Endothelial cell of umbilical vein (primary cell): ENCODE results near the gene SRP14.

Experiments
- CTCF ChIP-seq, 2 donors: IDR thresholded peaks; 1 replicate in 1 of 2; 2 replicates in 1 of 2; pipeline ENCODE4 v1.5.1; 2011; ENCODE audit warnings: low read length in 2 of 2, mild to moderate bottlenecking in 2 of 2, moderate library complexity in 2 of 2, control low read depth in 1 of 2, inconsistent platforms in 1 of 2, low read depth in 1 of 2; ENCODE audit not compliant: insufficient read depth in 1 of 2; ENCODE audit errors: extremely low read depth in 1 of 2
- EZH2 ChIP-seq: IDR thresholded peaks from 2 replicates; pipeline ENCODE4 v1.6.1; 2012; ENCODE audit warnings: borderline replicate concordance, low read depth, mild to moderate bottlenecking, moderate library complexity, low read length, inconsistent platforms; ENCODE audit not compliant: severe bottlenecking
- FOS ChIP-seq: IDR thresholded peaks from 2 replicates; pipeline ENCODE4 v1.6.1; 2011; ENCODE audit warnings: mild to moderate bottlenecking, low read length, moderate library complexity, borderline replicate concordance; ENCODE audit not compliant: insufficient read depth
- GATA2 ChIP-seq: IDR thresholded peaks from 2 replicates; pipeline ENCODE4 v1.7.0; 2011; ENCODE audit warnings: low read depth, mild to moderate bottlenecking, moderate library complexity, mixed read lengths, low read length; ENCODE audit not compliant: insufficient read length, insufficient read depth
- JUN ChIP-seq: IDR thresholded peaks from 2 replicates; pipeline ENCODE4 v1.6.1; 2011; ENCODE audit warnings: borderline replicate concordance, low read depth; ENCODE audit not compliant: insufficient read length, insufficient read depth
- MYC ChIP-seq: IDR thresholded peaks from one replicate; pipeline ENCODE4 v1.6.1; 2011; ENCODE audit warnings: mild to moderate bottlenecking, low read depth, low read length
- POLR2A ChIP-seq: IDR thresholded peaks from 2 replicates; pipeline ENCODE4 v1.6.1; 2012; ENCODE audit warnings: low read depth, mild to moderate bottlenecking, control low read depth, low read length
- POLR2AphosphoS5 ChIP-seq: IDR thresholded peaks from 2 replicates; pipeline ENCODE4 v1.6.1; 2012; ENCODE audit warnings: low read depth, mild to moderate bottlenecking, control low read depth, low read length, moderate library complexity; ENCODE audit not compliant: insufficient read depth
- TF ChIP-seq, protein P1 (sequence below): IDR thresholded peaks from 2 replicates; pipeline ENCODE4 v1.6.1; 2011; ENCODE audit not compliant: insufficient read depth, insufficient read length

DNA sequence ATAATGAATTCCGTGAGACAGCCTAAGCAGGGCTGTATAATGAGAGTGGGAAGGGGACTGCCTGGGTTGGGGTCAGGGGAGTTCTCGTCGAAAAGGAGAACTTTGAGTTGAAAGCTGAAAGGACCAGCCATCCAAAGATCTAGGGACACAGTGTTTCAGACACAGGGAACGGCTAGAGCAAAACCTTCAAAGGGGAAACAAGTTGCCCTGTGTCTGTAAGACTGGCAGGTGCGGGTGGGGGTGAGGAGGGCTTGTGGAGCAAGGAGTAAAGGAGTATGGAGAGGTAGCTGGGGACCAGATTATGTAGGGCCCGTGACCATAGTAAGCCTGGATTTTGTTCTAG lies 1.3 kb upstream of the SRP14 start:
- TF ChIP-seq POLR2A, result no peak
- TF ChIP-seq MYC, result no peak
- TF ChIP-seq CTCF (IDR thresholded peaks at IDR 0.05; ENCODE audit: extremely low read depth in 1 of 2, insufficient read depth in 1 of 2, low read depth in 1 of 2, low read length in 2 of 2), result no peak
- no peak for TF ChIP-seq FOS
- TF ChIP-seq JUN, result no peak
- TF ChIP-seq EZH2, result no peak
- no peak for TF ChIP-seq GATA2
- TF ChIP-seq, protein P1, sequence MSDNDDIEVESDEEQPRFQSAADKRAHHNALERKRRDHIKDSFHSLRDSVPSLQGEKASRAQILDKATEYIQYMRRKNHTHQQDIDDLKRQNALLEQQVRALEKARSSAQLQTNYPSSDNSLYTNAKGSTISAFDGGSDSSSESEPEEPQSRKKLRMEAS, result no peak
- no peak for TF ChIP-seq POLR2AphosphoS5
